Stomach smooth muscle (tissue), 2 donors: ENCODE measurements around the gene VAC14.

ENCODE experiments used
- H3K27ac ChIP-seq: one replicate; pipeline ENCODE4 v1.7.0; 2013; ENCODE audit warnings: mild to moderate bottlenecking, low read length, inconsistent platforms
- H3K27me3 ChIP-seq, 2 donors: one replicate each; pipeline ENCODE4 v1.7.0; 2013; ENCODE audit warnings: low read length in 2 of 2; ENCODE audit not compliant: insufficient read depth in 2 of 2, control insufficient read depth in 1 of 2
- H3K36me3 ChIP-seq, 2 donors: one replicate each; pipeline ENCODE4 v1.7.0; 2013; ENCODE audit warnings: low read length in 2 of 2; ENCODE audit not compliant: control insufficient read depth in 2 of 2, insufficient read depth in 2 of 2
- H3K4me1 ChIP-seq: one replicate; pipeline ENCODE4 v1.7.0; 2013; ENCODE audit warnings: low read length; ENCODE audit not compliant: control insufficient read depth, insufficient read depth
- H3K4me3 ChIP-seq, 2 donors: one replicate each; pipeline ENCODE4 v1.7.0; 2013; ENCODE audit warnings: low read length in 2 of 2
- H3K9ac ChIP-seq, 2 donors: one replicate each; pipeline ENCODE4 v1.7.0; 2013; ENCODE audit warnings: low read length in 2 of 2, mild to moderate bottlenecking in 1 of 2
- H3K9me3 ChIP-seq, 2 donors: one replicate each; pipeline ENCODE4 v1.7.0; 2013; ENCODE audit warnings: low read length in 2 of 2; ENCODE audit not compliant: control insufficient read depth in 2 of 2
- donor health status: healthy.
- donor health status: Pancreatic carcinoma.

The VAC14 gene

DNA sequence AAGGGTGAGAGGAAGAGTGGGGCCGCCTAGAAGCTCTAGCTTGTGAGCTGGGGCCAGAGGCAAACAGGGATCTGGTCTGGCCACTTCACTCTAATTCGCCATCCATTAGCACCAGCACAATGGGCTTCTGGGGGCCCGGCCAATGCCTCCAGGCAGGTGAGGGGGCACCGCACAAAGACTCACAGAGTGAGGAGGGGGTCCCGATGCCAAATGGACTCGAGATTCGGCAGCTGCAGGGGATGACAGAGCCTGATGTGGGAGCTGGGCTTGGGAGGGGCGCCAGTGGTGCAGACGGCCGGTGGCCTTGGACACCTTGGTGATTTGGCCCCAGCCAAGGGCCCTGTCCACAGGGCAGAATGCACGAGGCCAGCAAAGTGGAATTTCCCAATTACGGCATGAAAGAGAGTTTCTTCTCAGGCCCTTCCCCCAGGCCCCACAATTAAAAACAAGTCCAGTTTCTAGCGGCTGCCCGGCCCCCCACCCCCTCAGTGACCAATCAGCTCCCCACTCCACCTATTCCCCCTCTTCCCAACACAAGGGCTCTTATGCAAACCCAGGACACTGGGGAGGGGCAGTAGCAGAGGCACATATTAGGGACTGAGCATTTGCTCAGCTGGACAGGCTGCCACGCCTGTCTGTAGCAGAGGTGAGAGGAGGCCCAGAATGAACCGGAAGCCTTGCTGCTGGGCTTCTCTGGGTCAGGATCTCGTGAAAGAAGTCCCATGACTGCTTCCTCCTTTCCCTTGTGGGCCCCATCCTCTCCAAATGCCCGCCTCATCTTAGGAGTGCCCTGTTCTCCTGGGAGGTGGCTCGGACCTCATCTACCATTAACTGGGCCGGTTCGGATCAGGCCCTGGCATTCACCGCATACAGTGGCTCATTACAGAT lies 75.7 kb downstream of the VAC14 start:
- Histone ChIP-seq H3K4me3 (peak overlapping the region in 1 of 2 donors; percentile 47), H3K9me3 (no peaks in the 10 kb centered on the region), H3K9ac (peak overlapping the region; percentile 42 to 62), H3K36me3 (peaks cover 0 to 2% of the 10 kb centered on the region in 2 donors), H3K27ac (peak overlapping the region; percentile 92), H3K27me3 (no peaks in the 10 kb centered on the region), H3K4me1 (peaks cover 33% of the 10 kb centered on the region)

DNA sequence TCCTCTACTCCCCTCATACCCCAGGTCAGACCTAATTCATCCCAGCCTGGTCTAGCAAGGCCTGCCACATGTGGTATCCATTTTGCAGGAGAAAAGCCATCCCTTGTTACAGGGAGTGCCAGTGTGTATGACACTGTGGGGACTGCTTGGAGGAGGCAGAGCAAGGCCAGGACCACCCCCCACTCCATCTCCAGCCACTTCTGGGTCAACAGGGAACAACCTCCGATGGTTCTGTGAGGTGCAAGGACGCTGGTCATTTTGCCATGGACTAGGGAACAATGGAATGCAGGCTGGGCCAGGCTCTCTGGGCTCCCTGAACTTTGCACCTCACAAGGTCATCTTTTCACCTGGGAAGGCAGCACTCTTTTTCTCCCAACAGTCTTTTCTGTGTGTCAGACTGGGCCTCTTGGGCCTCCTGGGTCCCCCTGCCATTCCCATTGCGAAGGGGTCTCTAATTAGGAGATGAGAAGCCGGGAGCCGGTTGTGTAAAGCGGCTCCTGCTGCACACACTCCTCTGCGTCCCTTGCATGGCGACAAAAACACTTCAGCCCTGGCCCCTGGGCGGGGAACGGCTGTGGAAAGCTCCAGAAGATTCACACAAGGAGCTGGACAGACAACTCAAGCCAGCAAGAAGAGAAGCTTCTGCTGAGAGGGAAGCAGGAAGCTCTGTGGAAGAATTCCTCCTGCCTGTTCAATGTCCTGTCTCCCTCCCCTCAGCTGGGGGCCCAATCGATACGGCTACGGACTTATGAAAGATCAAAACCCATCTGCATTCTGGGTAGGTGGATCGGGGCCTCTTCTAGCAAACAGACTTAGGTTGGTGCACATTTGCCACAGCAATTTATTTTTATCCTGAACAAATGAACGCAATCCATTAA lies 76.6 kb downstream of the VAC14 start:
- Histone ChIP-seq H3K4me3 (no peak overlapping the region), H3K9me3 (no peaks in the 10 kb centered on the region), H3K27ac (peak overlapping the region; percentile 92), H3K36me3 (peaks cover 3 to 4% of the 10 kb centered on the region in 2 donors), H3K4me1 (peaks cover 33% of the 10 kb centered on the region), H3K27me3 (no peaks in the 10 kb centered on the region), H3K9ac (no peak overlapping the region)

DNA sequence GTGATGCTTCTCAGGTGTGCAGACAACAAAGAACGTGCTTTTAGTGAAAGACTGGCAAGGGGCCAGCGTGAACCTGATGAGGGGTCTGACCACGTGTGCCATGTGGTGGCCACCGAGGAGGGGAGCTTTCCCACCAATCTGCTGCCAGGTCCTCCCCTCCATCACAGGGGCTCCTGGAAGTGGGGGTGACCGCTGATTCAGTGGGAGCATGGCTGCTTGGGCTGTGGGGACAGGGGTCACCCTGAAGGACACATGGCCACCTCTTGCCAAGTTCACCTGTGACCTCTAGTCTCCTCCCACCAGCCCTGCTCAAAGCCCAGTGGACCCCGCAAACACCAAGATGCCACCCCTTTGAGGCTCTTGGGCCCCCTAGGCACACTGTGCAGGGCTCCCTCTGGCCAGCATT lies 77.2 kb downstream of the VAC14 start:
- peaks cover 3 to 4% of the 10 kb centered on the region in 2 donors for H3K36me3 ChIP-seq
- no peak overlapping the region for H3K4me3 ChIP-seq
- H3K9me3 ChIP-seq: no peaks in the 10 kb centered on the region
- peaks cover 33% of the 10 kb centered on the region for H3K4me1 ChIP-seq
- H3K27me3 ChIP-seq: no peaks in the 10 kb centered on the region
- no peak overlapping the region for H3K27ac ChIP-seq
- H3K9ac ChIP-seq: no peak overlapping the region

DNA sequence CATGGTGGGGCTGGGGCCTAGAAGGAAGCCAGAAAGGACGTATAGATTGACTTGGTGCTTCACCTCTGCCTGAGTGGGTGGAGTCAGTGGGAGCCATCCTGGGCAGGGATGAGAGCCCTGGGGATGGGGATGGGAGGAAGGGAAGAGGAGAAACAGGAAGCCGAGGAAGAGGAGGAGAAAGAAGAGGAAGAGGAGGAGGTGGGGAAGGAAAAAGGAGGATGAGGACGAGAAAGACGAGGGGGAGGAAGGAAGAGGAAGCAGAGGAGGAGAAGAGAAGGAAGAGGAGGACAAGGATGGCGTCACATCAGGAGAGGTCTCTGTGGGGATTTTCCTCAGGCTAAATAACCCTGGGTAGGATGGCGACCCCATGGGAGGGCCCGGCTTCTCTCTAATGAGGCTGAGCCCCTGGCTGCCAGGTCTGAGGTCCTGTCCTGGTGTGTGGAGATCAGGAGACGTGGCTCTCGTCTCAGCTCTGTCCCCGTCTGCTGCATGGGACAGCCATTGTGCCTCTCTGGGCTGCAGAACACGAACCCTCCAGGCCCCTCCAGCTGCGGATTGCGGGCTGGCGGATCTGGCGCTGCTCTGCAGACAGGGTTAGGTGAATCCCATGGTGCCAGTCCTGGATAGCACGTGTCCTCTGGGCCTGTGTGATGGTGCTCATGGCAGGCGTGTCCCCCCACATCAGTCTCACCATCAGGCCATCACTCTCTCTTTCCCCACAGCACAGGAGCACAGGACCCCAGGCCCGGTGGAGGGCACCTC lies 79.6 kb downstream of the VAC14 start:
- no peak overlapping the region for H3K9ac ChIP-seq
- H3K36me3 ChIP-seq: peaks cover 3 to 4% of the 10 kb centered on the region in 2 donors
- no peaks in the 10 kb centered on the region for H3K9me3 ChIP-seq
- no peak overlapping the region for H3K4me3 ChIP-seq
- peaks cover 27% of the 10 kb centered on the region for H3K4me1 ChIP-seq
- no peak overlapping the region for H3K27ac ChIP-seq
- H3K27me3 ChIP-seq: no peaks in the 10 kb centered on the region

DNA sequence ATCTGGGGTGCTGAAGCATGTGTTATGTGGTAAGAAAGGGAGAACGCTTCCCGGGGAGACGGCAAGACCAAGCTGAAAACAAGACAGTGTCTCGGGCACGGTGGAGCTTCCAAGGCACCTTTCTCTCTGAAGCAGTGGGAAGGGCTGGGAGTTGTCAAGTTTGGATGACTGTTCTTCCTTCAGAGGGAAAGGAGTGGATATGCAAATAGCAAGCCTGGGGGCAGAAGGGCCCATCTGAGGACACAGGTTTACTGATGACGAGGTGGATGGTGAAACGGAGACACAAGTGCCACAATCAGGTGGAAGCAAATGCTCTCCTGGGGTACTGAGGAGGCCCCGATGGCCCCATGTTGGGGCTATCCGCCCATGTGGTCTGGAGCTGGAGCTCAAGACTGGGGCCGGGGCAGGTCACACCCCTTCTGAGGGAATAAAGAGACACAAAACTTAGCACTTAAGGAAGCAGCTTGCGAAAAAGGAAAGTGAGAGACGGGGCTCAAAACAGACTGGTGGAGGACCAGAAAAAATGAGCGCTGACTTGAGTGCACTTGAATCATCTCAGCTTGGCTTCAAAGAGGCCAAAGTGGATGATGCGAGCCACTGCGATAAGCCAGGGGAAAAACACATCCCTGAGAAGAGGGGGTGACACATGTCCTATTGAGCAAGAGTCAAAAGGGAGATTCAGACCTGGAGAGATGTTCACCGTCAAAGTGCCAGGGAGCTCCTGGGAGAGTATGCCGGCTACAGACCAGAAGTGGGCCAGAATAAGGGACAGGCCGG lies 80.3 kb downstream of the VAC14 start:
- H3K36me3 ChIP-seq: peaks cover 3 to 4% of the 10 kb centered on the region in 2 donors
- H3K27me3 ChIP-seq: no peaks in the 10 kb centered on the region
- H3K4me3 ChIP-seq: no peak overlapping the region
- no peak overlapping the region for H3K9ac ChIP-seq
- H3K4me1 ChIP-seq: peaks cover 27% of the 10 kb centered on the region
- no peaks in the 10 kb centered on the region for H3K9me3 ChIP-seq
- H3K27ac ChIP-seq: no peak overlapping the region

DNA sequence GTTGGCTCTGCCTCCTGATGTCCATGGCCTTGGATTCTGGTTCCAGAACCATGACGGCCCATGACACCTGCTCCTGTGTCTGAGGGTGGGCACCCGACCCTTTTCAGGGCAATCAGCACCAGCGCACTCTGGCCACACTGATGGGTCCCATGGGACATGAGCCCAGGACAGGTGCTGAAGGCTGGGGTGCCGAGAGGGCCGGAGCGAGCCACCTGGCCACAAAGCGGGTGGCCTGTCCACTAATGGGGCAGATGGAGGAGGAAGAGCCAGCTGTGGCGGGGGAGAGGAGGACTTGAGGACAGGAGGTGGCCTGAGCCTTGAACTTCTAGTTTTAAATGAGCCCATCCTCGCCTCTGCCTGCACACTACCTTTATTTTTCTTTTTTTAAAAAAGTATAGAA lies 83.9 kb downstream of the VAC14 start:
- Histone ChIP-seq H3K36me3 (peaks cover 2 to 4% of the 10 kb centered on the region in 2 donors), H3K9me3 (no peaks in the 10 kb centered on the region), H3K27me3 (no peaks in the 10 kb centered on the region), H3K4me1 (peaks cover 50% of the 10 kb centered on the region), H3K9ac (peak overlapping the region in 1 of 2 donors; percentile 36), H3K4me3 (no peak overlapping the region), H3K27ac (peak overlapping the region; percentile 98)

DNA sequence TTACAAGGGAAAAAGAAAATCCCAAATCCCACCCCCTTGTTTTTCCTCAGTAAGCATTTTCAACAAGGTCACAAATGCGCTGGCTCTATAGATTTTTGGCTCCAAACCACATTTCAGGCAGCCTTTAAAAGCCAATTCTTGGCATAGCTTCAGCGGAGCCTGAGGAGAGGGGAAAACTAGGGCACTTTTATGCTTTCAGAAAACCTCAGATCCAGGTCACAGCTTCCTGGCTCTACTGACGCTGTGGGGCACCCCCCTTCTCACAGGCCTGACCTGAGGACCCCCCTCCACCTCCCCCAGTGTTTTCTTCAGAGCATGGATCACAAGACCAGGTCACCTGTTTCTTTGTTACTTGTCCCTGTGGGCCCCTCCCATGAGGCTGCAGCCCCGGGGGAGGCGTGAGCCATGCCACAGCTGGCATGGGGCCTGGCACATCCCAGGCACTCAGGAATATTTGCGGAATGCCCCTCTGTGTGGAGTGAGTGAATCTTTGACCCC lies 85.0 kb downstream of the VAC14 start:
- H3K9ac ChIP-seq: peak overlapping the region; percentile 58 to 81
- peak overlapping the region; percentile 98 for H3K27ac ChIP-seq
- peaks cover 2 to 4% of the 10 kb centered on the region in 2 donors for H3K36me3 ChIP-seq
- H3K4me3 ChIP-seq: peak overlapping the region in 1 of 2 donors; percentile 29
- H3K4me1 ChIP-seq: peaks cover 59% of the 10 kb centered on the region
- H3K9me3 ChIP-seq: no peaks in the 10 kb centered on the region
- no peaks in the 10 kb centered on the region for H3K27me3 ChIP-seq

DNA sequence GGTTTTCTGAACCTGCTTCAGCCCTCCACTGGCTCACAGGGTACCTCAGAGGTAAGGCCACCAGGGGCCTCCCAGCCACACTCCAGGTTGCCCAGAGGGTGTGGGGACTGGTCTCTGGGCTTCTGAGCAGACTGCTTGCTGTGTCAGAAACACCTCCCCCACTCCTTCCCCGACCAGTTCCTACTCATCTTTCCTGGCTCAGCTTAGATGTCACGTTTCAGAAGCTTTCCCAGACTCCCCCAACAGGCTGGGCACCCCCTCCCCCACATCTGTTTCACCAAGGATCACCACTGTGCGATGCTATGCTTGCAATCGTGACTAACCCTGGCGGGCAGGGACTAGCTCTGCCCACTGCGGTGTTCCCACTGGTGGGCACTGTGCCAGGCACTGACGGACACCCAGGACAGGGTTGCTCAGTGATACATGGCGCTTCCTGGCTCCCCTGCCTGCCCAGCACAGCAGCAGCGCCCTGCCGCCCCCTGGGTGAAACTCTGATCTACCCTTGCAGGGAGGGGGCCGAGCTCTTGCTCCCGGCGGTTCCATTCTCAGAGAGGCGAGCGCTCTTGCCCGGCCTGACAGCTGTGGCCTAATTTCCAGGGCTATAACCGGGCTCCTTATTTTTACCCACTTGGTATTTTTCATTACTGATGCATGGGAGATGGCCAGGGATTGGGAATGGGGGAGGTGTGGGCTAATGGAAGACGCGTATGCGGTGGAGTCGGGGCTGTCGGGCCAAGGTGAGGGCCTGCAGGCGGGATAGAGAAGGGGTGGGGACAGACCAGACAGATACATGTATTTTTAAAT lies 85.7 kb downstream of the VAC14 start:
- Histone ChIP-seq H3K27ac (peak overlapping the region; percentile 98), H3K9me3 (no peaks in the 10 kb centered on the region), H3K9ac (peak overlapping the region; percentile 72 to 81), H3K4me1 (peaks cover 61% of the 10 kb centered on the region), H3K36me3 (peaks cover 2 to 4% of the 10 kb centered on the region in 2 donors), H3K27me3 (no peaks in the 10 kb centered on the region), H3K4me3 (peak overlapping the region; percentile 40 to 43)

DNA sequence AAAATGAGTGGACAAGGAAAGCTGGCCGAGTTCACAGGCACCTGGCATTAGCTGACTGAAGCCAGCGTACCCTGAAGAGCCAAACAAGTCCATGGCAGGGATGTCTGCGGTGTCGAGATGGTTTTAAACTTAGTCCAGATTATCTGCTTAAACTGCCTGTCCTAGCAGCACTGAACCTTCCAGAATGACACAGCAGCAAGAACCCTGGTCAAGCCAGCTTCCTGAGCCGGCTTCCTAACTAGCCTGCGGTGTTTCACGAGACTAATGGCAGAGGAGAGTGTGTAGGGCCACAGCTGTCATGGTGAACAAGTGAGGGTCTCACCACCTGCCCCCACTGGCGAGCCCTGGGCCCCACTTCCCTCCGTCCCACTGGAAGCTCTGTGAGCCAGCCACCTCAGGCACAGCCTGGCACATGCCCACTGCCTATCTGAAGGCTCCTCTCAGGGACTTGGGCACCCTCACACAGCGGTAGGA lies 86.3 kb downstream of the VAC14 start:
- Histone ChIP-seq H3K4me1 (peaks cover 67% of the 10 kb centered on the region), H3K9ac (peak overlapping the region; percentile 72 to 81), H3K36me3 (peaks cover 0 to 1% of the 10 kb centered on the region in 2 donors), H3K4me3 (peak overlapping the region; percentile 40 to 43), H3K9me3 (no peaks in the 10 kb centered on the region), H3K27me3 (no peaks in the 10 kb centered on the region), H3K27ac (peak overlapping the region; percentile 98)
